ENCODE measurements around the gene KCNE4. TPM values are rescaled to one million over a fixed set of nuclear protein-coding genes. Genes with fewer than 3 reads are reported as not detected.

Gene KCNE4
- total and polyA plus RNA-seq, 9 donors, result 2.8 to 8.0 (median 6.4) TPM

DNA sequence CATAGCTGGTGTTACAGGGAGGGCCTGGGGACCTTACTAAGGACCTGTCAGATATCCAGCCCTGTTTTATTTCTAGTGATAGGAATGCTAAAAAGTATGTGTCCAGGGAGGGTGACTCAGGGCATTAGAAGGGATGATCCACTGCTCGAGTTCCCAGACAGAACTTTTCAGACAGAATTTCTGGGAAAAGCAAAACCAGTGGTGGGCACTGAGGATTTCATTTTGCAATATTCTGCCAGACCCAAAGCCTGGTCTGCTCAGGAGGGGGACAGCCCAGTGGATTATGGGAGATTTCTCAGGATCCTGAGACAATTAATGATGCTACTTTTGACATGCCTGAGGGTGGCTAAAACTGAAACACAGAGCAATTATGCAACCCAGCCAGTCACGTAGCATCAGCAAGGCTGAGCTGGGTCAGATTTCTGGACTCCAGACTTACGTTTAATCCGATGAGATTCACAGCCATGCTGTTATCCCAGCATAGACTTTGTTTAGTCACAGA lies 4.7 kb upstream of the KCNE4 start:
- 20% methylated on average over 2 of the region's 4 CpGs for WGBS (ENCODE audit: insufficient coverage)
- Histone ChIP-seq H3K4me1 (ENCODE audit: control insufficient read depth, insufficient read depth, low read length) (peaks cover 19% of the 10 kb centered on the region), H3K36me3 (ENCODE audit: control insufficient read depth, insufficient read depth, low read length) (no peaks in the 10 kb centered on the region), H3K27me3 (ENCODE audit: control insufficient read depth, insufficient read depth, low read length) (no peaks in the 10 kb centered on the region), H3K27ac (ENCODE audit: low read length) (no peak overlapping the region), H3K4me3 (ENCODE audit: low read length) (no peak overlapping the region), H3K9me3 (replicated peaks; ENCODE audit: control insufficient read depth, low read depth, low read length) (no peaks in the 10 kb centered on the region)
- DNase-seq, result no peak

DNA sequence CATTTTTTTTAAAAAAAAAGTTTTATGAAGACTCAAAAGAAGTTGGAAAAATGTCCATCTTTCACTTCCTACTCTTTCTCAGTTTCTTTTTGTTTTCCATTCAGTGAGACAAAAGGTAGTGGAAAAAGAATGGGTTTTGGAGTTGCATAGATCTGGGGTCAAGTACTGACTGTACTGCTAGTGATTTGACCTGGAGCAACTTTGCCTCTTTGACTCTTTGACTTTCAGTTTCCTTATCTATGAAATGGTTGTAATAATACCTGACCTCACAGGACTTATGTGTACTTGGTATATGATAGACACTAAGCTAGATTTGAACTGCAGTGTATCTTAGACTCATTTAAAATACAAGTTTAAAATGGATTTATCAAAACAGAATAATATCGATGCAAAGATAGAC lies 3.5 kb upstream of the KCNE4 start:
- Histone ChIP-seq H3K4me3 (ENCODE audit: low read length) (no peak overlapping the region), H3K9me3 (replicated peaks; ENCODE audit: control insufficient read depth, low read depth, low read length) (no peaks in the 10 kb centered on the region), H3K27me3 (ENCODE audit: control insufficient read depth, insufficient read depth, low read length) (no peaks in the 10 kb centered on the region), H3K36me3 (ENCODE audit: control insufficient read depth, insufficient read depth, low read length) (no peaks in the 10 kb centered on the region), H3K27ac (ENCODE audit: low read length) (no peak overlapping the region), H3K4me1 (ENCODE audit: control insufficient read depth, insufficient read depth, low read length) (peaks cover 28% of the 10 kb centered on the region)
- no CpG with 5 or more reads among the region's 1 CpG for WGBS (ENCODE audit: insufficient coverage)
- DNase-seq, result no peak

DNA sequence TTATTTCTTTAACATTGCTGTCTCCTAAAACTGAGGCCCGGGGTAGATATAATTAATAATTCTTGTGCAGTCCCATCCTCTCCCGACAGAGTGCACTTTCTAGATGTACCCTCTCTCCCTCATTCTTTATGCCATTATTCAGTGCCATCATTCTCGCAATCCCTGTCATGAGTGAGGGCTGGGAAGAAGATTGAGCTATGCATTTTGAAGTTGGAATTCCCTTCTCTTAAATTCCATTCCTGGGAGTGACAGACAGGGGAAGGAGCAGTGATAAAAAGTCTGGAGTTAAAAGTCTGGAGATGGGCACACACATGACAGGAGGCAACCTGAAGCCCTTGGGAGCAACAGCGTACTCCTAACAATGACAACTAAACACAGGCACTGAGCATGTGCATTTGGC lies 2.6 kb upstream of the KCNE4 start:
- no peak overlapping the region for H3K4me3 ChIP-seq (ENCODE audit: low read length)
- no CpG with 5 or more reads among the region's 4 CpGs for WGBS (ENCODE audit: insufficient coverage)
- no peaks in the 10 kb centered on the region for H3K9me3 ChIP-seq (replicated peaks; ENCODE audit: control insufficient read depth, low read depth, low read length)
- no peak overlapping the region for H3K27ac ChIP-seq (ENCODE audit: low read length)
- no peak for DNase-seq
- no peaks in the 10 kb centered on the region for H3K36me3 ChIP-seq (ENCODE audit: control insufficient read depth, insufficient read depth, low read length)
- H3K4me1 ChIP-seq (ENCODE audit: control insufficient read depth, insufficient read depth, low read length), result peaks cover 37% of the 10 kb centered on the region
- H3K27me3 ChIP-seq (ENCODE audit: control insufficient read depth, insufficient read depth, low read length), result no peaks in the 10 kb centered on the region

DNA sequence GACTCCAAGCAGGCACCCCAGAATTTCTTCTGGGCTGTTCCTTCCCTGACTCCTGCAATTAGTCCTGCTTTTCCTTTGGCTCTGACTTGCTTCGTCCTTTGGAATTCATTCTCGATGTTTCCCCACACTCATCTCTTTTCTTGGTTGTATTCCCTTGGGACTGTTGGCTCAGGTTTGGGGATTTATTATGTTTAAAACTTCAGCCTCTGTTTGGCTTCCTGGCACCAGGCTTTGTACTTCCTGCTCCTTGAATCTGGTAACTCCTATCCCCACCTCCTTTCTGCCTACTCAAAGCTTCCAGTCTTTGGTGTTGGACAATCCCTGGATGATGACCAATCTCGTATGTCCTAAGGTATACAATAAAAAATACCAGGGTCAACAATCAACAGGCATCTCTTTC lies 1.8 kb upstream of the KCNE4 start:
- DNase-seq, result no peak
- H3K36me3 ChIP-seq (ENCODE audit: control insufficient read depth, insufficient read depth, low read length), result no peaks in the 10 kb centered on the region
- peaks cover 43% of the 10 kb centered on the region for H3K4me1 ChIP-seq (ENCODE audit: control insufficient read depth, insufficient read depth, low read length)
- no CpG with 5 or more reads among the region's 3 CpGs for WGBS (ENCODE audit: insufficient coverage)
- no peaks in the 10 kb centered on the region for H3K27me3 ChIP-seq (ENCODE audit: control insufficient read depth, insufficient read depth, low read length)
- H3K9me3 ChIP-seq (replicated peaks; ENCODE audit: control insufficient read depth, low read depth, low read length), result no peaks in the 10 kb centered on the region
- H3K4me3 ChIP-seq (ENCODE audit: low read length), result no peak overlapping the region
- H3K27ac ChIP-seq (ENCODE audit: low read length), result no peak overlapping the region

DNA sequence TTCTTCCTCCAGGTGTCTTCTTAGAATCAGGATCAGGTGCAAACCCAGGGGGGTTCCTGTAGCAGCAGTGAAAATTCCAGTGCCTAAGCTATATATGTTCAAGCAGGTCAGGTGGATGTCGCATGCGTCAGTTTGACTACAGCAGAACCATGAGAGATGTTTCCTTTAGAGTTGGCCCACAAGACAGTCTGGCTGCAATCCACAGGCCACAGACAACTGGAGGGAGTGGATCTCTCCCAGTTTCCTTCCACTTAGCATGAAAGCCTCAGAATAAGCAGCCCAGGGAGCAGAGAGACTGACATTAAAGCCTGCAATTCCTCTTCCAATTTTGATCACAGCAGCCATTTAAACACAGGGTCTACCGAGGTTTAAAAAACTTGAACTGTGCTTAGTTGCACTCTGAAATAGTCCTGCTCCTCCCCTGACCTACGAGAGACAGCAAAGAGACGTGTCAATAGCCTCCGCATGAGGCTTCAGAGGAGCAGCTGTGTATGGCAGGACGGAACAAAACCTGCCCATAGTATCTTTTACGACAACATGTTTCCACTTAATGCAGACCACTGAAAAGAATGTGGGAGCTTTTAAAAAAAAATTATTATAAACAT lies 988 bp upstream of the KCNE4 start:
- peak overlapping the region; percentile 93 for H3K27ac ChIP-seq (ENCODE audit: low read length)

DNA sequence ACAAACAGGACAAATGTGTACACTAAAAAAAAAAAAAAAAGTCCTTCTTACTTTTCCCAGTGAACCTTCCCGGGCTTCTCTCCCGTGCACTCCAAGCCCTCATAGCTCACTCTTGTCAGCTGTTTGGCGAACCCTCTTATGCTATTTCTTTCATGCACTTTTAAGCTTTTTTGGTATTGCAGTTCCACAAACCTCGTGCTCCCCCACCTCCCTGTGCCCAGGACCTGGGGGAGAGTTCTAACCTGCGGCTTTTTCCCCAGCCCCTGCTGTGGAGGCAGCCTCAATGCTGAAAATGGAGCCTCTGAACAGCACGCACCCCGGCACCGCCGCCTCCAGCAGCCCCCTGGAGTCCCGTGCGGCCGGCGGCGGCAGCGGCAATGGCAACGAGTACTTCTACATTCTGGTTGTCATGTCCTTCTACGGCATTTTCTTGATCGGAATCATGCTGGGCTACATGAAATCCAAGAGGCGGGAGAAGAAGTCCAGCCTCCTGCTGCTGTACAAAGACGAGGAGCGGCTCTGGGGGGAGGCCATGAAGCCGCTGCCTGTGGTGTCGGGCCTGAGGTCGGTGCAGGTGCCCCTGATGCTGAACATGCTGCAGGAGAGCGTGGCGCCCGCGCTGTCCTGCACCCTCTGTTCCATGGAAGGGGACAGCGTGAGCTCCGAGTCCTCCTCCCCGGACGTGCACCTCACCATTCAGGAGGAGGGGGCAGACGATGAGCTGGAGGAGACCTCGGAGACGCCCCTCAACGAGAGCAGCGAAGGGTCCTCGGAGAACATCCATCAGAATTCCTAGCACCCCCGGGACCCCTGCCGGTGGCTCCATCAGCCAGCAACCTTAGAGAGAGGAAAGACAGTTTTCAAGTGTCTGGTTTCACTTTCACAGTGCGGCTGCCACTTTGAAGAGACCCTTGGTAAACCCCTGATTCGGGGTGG lies 826 bp downstream of the KCNE4 start:
- peak overlapping the region; percentile 35 for H3K4me3 ChIP-seq (ENCODE audit: low read length)
- H3K27ac ChIP-seq (ENCODE audit: low read length), result peak overlapping the region; percentile 93
- WGBS (ENCODE audit: insufficient coverage), result 25% methylated on average over 37 of the region's 42 CpGs
- no peaks in the 10 kb centered on the region for H3K27me3 ChIP-seq (ENCODE audit: control insufficient read depth, insufficient read depth, low read length)
- peak; percentile 73 for DNase-seq
- H3K9me3 ChIP-seq (replicated peaks; ENCODE audit: control insufficient read depth, low read depth, low read length), result no peaks in the 10 kb centered on the region
- no peaks in the 10 kb centered on the region for H3K36me3 ChIP-seq (ENCODE audit: control insufficient read depth, insufficient read depth, low read length)
- H3K4me1 ChIP-seq (ENCODE audit: control insufficient read depth, insufficient read depth, low read length), result peaks cover 56% of the 10 kb centered on the region

More for the DNA sequence above, 988 bp upstream of the KCNE4 start:
- DNase-seq, result peak; percentile 76
- no peaks in the 10 kb centered on the region for H3K36me3 ChIP-seq (ENCODE audit: control insufficient read depth, insufficient read depth, low read length)
- H3K9me3 ChIP-seq (replicated peaks; ENCODE audit: control insufficient read depth, low read depth, low read length), result no peaks in the 10 kb centered on the region
- H3K4me3 ChIP-seq (ENCODE audit: low read length), result peak overlapping the region; percentile 35
- no peaks in the 10 kb centered on the region for H3K27me3 ChIP-seq (ENCODE audit: control insufficient read depth, insufficient read depth, low read length)
- peaks cover 49% of the 10 kb centered on the region for H3K4me1 ChIP-seq (ENCODE audit: control insufficient read depth, insufficient read depth, low read length)
- WGBS (ENCODE audit: insufficient coverage), result 19% methylated on average over 3 of the region's 8 CpGs

DNA sequence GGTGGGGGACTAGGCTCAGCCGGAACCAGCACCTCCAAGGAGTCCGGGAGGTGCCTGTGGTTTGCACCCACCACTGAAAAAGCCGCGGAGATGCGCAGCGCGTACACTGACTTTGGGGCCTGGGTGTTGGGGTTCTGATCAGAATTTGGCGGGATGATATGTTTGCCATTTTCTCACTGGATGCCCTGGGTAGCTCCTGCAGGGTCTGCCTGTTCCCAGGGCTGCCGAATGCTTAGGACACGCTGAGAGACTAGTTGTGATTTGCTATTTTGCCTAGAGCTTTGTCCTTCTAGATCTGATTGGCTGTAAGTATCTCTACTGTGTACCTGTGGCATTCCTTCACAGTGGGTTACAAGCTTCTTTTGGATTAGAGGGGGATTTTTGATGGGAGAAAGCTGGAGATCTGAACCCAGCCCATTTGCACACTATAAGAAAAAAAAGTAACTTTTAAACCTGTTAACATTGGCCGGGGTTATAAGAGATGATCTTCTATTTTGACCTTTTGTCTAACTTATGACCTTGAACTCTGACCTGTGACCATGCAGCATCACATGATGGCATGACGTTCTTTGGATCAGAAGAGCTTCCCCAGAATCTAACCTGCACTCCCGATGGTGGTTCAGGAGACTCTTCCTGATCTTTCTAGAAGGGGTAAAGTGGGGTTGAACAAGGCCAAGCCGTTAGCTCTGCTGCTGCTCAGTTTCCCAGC lies 1.6 kb downstream of the KCNE4 start:
- DNase-seq, result peak; percentile 72
- 59% methylated on average over 11 of the region's 14 CpGs for WGBS (ENCODE audit: insufficient coverage)
- Histone ChIP-seq H3K9me3 (replicated peaks; ENCODE audit: control insufficient read depth, low read depth, low read length) (no peaks in the 10 kb centered on the region), H3K36me3 (ENCODE audit: control insufficient read depth, insufficient read depth, low read length) (no peaks in the 10 kb centered on the region), H3K4me1 (ENCODE audit: control insufficient read depth, insufficient read depth, low read length) (peaks cover 58% of the 10 kb centered on the region), H3K4me3 (ENCODE audit: low read length) (peak overlapping the region; percentile 35), H3K27ac (ENCODE audit: low read length) (peak overlapping the region; percentile 93), H3K27me3 (ENCODE audit: control insufficient read depth, insufficient read depth, low read length) (no peaks in the 10 kb centered on the region)

DNA sequence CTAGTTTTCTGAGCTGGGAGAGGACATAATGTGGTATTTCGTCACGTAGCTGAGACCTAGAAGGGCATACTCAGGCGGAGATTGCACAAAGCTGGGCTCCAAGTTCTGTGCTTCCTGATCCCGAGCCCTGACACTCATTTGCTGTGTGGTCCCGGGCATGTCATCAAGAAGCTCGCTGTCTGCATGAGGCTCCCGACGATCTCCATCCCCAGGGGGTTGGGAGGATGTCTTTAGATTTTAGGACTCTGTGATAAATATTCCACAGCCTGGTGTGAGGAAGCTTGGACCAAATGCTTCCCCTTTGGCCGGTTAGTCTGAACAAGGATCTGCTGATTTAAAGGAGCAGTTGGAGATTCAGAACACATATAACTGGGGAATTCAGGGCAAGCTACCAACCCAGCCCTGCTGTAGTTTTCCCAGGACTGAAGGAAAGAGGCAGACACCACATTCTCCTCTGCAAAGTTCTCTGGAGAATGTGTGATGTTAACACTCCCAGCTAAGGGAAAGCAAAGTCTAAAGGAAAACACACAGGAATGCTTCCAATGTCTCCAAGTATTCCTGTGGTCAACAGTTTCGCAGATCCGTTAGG lies 2.3 kb downstream of the KCNE4 start:
- no peaks in the 10 kb centered on the region for H3K36me3 ChIP-seq (ENCODE audit: control insufficient read depth, insufficient read depth, low read length)
- peak overlapping the region; percentile 35 for H3K4me3 ChIP-seq (ENCODE audit: low read length)
- DNase-seq, result peak; percentile 95
- no peaks in the 10 kb centered on the region for H3K27me3 ChIP-seq (ENCODE audit: control insufficient read depth, insufficient read depth, low read length)
- whole genome bisulfite sequencing (ENCODE audit: insufficient coverage), result 20% methylated on average over 8 of the region's 11 CpGs
- H3K9me3 ChIP-seq (replicated peaks; ENCODE audit: control insufficient read depth, low read depth, low read length), result no peaks in the 10 kb centered on the region
- H3K27ac ChIP-seq (ENCODE audit: low read length), result peak overlapping the region; percentile 93
- peaks cover 59% of the 10 kb centered on the region for H3K4me1 ChIP-seq (ENCODE audit: control insufficient read depth, insufficient read depth, low read length)

DNA sequence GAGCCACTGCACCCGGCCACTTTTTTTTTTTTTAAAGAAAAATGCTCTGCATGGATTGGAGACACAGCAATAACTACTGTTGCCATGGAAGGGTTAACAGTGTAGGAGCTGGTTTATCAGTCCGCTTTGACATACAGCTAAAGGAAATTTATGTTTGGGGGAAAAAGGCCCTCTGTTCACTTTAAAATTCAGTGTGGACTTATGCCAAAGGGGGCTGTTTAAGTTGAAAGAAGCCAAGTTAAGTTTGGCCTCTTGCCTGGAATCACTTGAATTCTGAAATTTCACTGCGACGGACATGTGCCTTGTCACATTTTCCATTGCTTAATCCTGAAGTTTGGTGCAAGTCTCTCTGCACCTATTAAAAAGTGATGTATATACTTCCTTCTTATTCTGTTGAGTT lies 3.1 kb downstream of the KCNE4 start:
- H3K9me3 ChIP-seq (replicated peaks; ENCODE audit: control insufficient read depth, low read depth, low read length), result no peaks in the 10 kb centered on the region
- H3K27me3 ChIP-seq (ENCODE audit: control insufficient read depth, insufficient read depth, low read length), result no peaks in the 10 kb centered on the region
- DNase-seq, result peak; percentile 98
- no peak overlapping the region for H3K4me3 ChIP-seq (ENCODE audit: low read length)
- WGBS (ENCODE audit: insufficient coverage), result 17% methylated on average over 2 of the region's 4 CpGs
- H3K4me1 ChIP-seq (ENCODE audit: control insufficient read depth, insufficient read depth, low read length), result peaks cover 60% of the 10 kb centered on the region
- peak overlapping the region; percentile 93 for H3K27ac ChIP-seq (ENCODE audit: low read length)
- no peaks in the 10 kb centered on the region for H3K36me3 ChIP-seq (ENCODE audit: control insufficient read depth, insufficient read depth, low read length)

All from muscle of leg (tissue), 11 donors.